Fibroblast of mammary gland (primary cell): ENCODE results near the gene PTPN4.
A peak's percentile ranks its signal among the peaks of the same experiment; 100 is the strongest.

Experiments used
- DNase-seq: peaks from one replicate; pipeline ENCODE4 v3.0.0-alpha.2; 2010; ENCODE audit warnings: low read depth
- H3K4me3 ChIP-seq: 2 replicates; pipeline ENCODE4 v1.5.1; 2011; ENCODE audit warnings: low read depth, mild to moderate bottlenecking, low read length, moderate library complexity; ENCODE audit not compliant: control insufficient read depth
- CTCF ChIP-seq: conservative IDR thresholded peaks from 2 replicates; pipeline ENCODE4 v1.5.1; 2011; ENCODE audit warnings: low read depth, low read length, inconsistent platforms; ENCODE audit not compliant: control insufficient read depth, insufficient read depth

Gene PTPN4

GRCh38 chr2:119749477-119750012, 10.2 kb upstream of the PTPN4 start:
- DNase-seq: peak; percentile 80
- TF ChIP-seq CTCF: no peak
- H3K4me3 ChIP-seq: no peak overlapping the region

- H3K4me3 ChIP-seq: no peak overlapping the region
- no peak for TF ChIP-seq CTCF
- DNase-seq: peak; percentile 26
Observed at GRCh38 chr2:119751706-119752105, 8.0 kb upstream of the PTPN4 start.

GRCh38 chr2:119753041-119753929, 6.4 kb upstream of the PTPN4 start:
- DNase-seq: peak; percentile 73
- TF ChIP-seq CTCF: peak; percentile 72

GRCh38 chr2:119753930-119754321, 5.8 kb upstream of the PTPN4 start:
- no peak overlapping the region for H3K4me3 ChIP-seq
- TF ChIP-seq CTCF: no peak
- DNase-seq: peak; percentile 57

More at GRCh38 chr2:119753041-119753929, 6.4 kb upstream of the PTPN4 start:
- H3K4me3 ChIP-seq: no peak overlapping the region

- H3K4me3 ChIP-seq: no peak overlapping the region
- TF ChIP-seq CTCF: no peak
- DNase-seq: no peak
Observed at GRCh38 chr2:119755906-119756305, 3.8 kb upstream of the PTPN4 start.

DNA sequence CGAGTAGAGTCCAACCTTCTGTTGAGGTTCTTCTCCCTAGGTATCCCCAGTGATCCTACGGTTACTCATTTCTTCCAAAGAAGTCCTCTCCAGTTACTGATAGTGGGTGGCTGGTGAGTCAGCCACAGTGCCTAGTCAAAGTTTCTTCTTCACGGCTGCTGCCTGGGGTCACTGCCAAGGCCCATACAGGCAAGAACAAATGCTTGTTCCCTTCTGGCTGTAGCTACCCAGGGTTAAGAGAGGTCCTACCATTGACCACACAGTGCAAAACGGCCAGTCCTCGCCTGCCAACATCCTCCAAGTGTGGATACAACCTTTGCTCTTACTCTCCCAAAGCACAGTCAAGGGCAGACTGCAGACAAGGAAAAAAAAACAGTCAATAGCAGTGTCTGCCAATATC, 2.9 kb upstream of the PTPN4 start:
- no peak for TF ChIP-seq CTCF
- no peak overlapping the region for H3K4me3 ChIP-seq
- DNase-seq: peak; percentile 98
